ENCODE measurements around the gene POMT1.

The POMT1 gene

DNA sequence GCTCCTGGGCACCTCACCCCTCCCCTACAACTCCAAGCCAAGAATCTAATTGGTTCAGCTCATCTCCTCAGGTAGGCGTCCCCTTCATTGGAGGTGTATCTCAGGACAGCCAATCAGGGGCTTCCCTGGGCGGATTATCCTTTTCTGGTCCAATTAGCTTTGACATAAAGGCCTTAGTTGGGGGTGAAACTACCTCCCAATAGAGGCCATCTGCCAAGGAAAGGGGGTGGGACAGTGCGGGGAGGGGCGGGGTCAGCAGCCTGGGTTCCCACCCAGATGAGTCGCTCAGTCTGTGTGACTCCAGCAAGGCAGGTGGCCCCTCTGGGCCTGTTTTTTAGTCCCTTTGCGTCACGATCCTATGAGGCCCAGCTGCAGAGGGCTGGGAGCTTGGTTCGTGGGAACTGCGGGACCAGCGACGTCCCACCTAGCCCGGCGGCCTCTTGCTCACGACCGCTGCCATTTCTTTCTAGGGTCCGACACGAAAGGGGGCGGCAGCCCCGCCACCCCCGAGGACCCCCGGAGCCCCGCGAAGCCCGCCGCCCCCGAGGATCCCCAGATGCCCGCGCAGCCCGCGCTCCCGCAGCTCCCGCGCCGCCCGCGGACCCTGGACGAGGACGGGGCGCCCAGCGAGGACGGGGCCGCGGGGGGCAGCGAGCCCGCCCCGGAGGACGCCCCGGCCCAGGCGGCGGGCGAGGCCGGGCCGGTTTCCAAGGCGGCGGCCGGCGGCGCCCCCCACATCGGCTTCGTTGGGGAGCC lies 51.5 kb downstream of the POMT1 start:
- no peak for DNase-seq (ENCODE audit: low read depth)

DNA sequence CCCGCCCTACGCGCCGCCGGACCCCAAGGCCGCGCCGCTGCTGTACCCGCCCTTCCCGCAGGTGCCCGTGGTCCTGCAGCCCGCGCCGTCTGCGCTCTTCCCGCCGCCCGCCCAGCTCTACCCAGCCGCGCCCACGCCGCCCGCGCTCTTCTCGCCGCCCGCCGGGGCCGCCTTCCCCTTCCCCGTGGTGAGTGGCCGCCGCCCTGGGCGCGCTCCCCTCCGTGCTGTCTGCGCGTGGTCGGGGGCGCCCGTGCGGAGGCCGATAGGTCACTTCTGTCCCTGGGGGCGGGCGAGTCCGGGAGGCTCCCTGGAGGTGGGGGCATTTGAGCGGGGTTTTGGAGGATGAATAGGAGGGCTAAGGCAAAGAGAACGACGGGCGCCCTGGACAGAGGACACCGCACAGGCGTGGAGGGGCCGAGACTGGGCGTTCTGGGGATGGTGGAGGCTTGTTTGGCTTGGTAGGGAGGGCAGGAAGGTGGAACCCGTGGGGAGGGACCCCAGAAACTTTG lies 52.2 kb downstream of the POMT1 start:
- no peak for DNase-seq (ENCODE audit: low read depth)

DNA sequence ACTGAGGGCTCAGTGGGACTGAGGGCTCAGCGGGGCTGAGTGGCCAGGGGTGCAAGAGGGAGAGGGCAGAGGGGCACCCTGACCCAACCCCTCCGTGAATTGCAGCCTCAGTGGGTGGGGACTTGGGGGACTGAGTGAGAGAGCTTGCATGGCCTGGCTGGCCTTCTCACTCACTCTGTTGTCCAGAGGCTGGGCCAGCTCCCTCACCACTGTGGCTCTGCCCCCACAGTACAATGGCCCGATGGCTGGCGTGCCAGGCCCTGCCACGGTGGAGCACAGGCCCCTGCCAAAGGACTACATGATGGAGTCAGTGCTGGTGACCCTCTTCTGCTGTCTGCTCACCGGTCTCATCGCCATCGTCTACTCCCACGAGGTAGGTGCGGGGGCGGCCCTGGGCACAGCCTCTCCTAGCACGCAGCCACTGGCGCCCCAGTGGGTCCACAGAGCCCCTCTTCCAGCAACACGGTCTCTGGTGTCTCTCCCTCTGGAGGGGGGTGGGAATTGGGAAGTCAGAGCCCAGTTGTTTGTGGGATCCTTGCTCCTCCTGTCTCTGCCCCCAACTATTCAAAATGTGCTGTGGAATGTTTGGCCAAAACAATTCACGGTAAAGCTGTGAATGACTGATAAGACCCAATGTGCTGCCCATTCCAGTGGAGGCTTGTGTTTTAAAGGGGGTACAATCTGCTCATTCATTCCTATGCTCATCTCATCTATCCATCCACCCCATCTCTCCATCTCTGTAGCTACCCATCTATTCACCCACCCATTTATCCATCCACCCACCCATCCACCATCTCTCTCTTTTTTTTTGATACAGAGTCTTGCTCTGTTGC lies 53.3 kb downstream of the POMT1 start:
- no peak for DNase-seq (ENCODE audit: low read depth)

DNA sequence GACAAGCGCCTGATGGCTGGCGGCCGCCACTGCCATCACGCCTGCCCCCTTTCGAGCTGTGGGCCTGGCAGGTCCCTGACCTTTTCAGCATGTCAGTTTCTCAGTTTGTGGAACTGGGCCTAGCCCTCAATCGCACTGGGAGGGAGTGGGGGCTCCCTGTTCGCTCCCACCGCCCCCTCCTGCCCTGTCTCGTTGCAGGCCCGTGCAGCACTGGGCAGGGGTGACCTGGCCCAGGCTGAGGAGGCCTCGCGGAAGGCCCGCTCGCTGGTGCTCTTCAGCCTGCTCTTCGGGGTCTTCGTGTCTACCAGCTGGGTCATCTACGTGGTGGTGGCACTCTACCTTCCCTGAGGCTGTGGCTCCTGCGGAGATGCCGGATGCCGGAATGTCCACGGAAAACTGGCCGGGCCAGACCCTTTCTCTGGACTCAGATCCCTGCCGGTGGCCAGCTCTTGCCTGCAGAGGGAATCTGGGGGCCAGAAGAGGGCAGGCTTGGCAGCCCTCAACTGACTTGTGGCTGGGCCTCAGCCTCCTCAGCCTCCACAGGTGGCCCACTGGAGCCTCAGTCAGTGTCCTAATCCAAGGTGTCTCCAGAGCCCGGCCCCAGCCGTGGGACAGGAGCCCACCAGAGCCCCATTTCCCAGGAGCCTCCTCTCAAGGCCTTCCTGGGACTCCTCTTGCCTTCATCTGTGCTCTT lies 55.3 kb downstream of the POMT1 start:
- DNase-seq (ENCODE audit: low read depth) = no peak

DNA sequence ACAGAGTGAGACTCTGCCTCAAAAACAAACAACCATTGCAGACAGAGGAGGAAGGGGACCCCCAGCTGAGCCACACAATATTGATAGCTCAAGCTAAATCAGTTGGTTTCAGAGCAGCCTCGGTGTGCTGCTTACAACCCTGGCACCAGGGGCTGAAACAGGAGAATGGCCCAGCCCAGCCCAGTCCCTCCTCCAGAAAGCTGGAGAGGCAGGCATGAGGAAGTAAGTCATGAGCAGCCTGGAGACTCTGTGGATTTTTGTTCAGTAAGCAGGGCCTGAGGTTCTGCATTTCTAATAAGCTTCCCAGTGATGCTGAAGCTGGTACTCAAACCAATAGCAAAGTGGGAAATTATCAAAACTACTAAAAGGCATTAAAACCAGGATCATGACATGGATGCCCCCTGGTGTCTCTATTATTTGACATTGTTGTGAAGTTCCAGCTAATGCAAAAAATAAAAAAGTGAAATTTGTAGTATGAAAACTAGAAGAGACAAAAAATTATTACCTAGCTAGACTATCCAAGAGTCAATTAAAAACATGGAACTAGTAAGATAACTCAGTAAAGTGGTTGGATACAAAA lies 56.8 kb downstream of the POMT1 start:
- no peak for DNase-seq (ENCODE audit: low read depth)

DNA sequence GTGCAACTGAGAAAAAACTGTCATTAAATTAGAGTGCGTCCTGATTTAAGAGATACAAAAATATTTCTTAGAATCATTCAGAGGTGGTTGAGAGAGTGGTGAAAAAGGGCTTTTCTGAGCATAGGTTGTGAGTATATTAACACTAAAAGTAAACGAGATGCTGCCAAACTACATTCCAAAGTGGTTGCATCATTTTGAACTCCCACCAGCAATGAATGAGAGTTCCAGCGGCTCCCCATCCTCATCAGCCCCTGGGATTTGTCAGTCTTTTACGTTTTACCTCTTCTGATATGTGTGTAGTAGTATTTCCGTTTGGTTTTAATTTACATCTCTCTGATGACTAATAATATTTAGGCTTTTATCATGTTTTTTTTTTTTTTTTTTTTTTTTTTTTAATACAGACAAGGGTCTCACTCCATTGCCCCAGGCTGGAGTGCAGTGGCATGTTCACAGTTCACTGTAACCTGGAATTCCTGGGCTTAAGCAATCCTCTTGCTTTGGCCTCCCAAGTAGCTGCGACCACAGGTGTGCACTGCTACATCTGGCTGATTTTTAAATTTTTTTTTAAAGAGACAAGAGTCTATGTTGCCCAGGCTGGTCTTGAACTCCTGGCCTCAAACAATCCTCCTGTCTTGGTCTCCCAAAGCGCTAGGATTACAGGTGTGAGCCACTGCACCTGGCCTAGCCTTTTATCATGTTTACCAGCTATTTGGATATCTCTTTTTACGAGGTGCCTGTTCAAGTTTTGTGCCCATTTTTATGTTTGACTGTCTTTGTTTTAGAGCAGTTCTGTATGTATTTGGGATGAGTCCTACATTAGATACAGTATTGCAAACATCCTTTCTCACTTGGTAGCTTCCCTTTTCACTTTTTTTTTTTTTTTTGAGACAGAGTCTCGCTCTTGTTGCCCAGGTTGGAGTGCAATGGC lies 59.6 kb downstream of the POMT1 start:
- DNase-seq (ENCODE audit: low read depth) = no peak

DNA sequence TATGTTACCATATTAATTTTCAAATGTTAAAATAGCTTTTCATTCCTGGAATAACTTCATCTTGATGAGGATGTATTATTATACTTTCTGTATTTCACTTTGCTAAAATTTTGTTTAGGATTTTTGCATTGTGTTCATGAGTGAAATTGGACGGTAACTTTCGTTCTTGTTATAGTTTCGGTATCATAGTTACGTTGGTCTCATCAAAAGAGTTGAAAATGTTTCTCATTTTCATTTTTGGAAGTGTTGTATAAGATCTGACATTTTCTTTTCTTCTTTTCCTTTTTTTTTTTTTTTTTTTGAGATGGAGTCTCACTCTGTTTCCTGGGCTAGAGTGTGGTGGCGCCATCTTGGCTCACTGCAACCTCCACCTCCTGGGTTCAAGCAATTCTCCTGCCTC lies 62.7 kb downstream of the POMT1 start:
- DNase-seq (ENCODE audit: low read depth) = no peak

DNA sequence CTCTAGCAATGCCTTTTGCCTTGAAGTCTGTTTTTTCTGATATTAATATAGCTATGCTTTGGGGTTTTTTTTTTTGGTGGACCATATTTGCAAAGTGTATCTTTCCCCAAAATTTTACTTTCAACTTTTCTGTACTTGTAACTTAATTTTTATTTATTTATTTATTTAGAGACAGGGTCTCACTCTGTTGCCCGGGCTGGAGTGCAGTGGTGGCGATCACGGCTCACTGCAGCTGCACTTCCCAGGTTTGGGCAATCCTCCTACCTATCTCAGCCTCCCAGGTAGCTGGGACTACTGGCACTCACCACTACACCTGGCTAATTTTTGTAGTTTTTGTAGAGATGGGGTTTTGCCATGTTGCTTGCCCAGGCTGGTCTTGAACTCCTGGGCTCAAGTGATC lies 63.4 kb downstream of the POMT1 start:
- DNase-seq (ENCODE audit: low read depth) = no peak

DNA sequence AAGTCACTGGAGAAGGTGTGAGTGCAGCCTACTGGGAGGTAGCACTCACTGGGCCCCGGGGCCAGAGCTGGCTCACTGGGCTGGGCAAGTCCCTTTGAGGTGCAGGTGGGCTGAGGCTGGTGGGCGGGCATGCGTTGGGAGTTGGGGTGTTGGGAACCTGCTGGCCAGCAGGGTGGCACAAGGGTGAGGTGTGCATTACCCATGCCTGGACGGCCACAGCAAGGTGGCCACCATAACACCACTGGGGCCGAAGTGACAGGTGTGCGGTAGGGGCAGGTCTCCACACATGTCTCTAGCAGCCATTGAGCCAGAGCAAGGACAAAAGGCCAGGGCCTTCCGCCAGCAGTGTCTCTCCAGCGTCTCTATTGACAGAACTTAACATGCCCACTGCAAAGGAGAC lies 65.2 kb downstream of the POMT1 start:
- no peak for DNase-seq (ENCODE audit: low read depth)

Data from HS-5 (cell line).